Measurements from ENCODE around the gene FGD6.

DNA sequence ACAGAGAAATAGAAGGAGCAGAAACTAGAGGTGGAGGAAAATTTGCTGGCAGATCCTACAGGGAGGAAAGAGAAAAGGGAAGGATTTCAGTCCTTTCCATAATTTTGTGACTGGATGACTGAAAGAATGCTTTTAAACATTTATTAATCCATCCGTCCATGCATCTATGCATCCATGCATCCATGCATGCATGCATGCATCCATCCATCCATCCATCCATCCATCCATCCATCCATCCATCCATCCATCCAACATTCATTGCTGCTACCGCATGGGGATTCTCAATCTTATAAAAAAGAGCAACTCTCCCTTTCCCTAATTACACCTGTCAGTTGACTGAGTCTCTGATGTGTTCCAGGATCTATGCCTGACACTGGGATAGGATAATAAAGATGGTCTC, 88.2 kb downstream of the FGD6 start:
- TF ChIP-seq ZNF8 (CRISPR knock-in tag; IDR thresholded peaks at IDR 0.05) (no peak), ZNF565 (CRISPR knock-in tag; conservative IDR thresholded peaks at IDR 0.05; ENCODE audit: low read depth) (no peak), RARB (CRISPR knock-in tag; IDR thresholded peaks at IDR 0.05) (no peak), BACH2 (CRISPR knock-in tag; IDR thresholded peaks at IDR 0.05; ENCODE audit: borderline replicate concordance) (no peak), ZFP30 (CRISPR knock-in tag; IDR thresholded peaks at IDR 0.05) (no peak), ZNF70 (CRISPR knock-in tag; IDR thresholded peaks at IDR 0.05) (no peak), ZC3H10 (CRISPR knock-in tag; IDR thresholded peaks at IDR 0.05) (no peak), CSDC2 (CRISPR knock-in tag; IDR thresholded peaks at IDR 0.05) (no peak), OSR1 (CRISPR knock-in tag; IDR thresholded peaks at IDR 0.05) (no peak), ZFP3 (CRISPR knock-in tag; IDR thresholded peaks at IDR 0.05) (no peak), GLIS3 (CRISPR knock-in tag; IDR thresholded peaks at IDR 0.05) (no peak)
- TF ChIP-seq, protein P1, sequence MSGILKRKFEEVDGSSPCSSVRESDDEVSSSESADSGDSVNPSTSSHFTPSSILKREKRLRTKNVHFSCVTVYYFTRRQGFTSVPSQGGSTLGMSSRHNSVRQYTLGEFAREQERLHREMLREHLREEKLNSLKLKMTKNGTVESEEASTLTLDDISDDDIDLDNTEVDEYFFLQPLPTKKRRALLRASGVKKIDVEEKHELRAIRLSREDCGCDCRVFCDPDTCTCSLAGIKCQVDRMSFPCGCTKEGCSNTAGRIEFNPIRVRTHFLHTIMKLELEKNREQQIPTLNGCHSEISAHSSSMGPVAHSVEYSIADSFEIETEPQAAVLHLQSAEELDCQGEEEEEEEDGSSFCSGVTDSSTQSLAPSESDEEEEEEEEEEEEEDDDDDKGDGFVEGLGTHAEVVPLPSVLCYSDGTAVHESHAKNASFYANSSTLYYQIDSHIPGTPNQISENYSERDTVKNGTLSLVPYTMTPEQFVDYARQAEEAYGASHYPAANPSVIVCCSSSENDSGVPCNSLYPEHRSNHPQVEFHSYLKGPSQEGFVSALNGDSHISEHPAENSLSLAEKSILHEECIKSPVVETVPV (CRISPR knock-in tag; IDR thresholded peaks at IDR 0.05) = no peak
- TF ChIP-seq, protein P2, sequence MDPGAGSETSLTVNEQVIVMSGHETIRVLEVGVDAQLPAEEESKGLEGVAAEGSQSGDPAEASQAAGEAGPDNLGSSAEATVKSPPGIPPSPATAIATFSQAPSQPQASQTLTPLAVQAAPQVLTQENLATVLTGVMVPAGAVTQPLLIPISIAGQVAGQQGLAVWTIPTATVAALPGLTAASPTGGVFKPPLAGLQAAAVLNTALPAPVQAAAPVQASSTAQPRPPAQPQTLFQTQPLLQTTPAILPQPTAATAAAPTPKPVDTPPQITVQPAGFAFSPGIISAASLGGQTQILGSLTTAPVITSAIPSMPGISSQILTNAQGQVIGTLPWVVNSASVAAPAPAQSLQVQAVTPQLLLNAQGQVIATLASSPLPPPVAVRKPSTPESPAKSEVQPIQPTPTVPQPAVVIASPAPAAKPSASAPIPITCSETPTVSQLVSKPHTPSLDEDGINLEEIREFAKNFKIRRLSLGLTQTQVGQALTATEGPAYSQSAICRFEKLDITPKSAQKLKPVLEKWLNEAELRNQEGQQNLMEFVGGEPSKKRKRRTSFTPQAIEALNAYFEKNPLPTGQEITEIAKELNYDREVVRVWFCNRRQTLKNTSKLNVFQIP (CRISPR knock-in tag; IDR thresholded peaks at IDR 0.05; ENCODE audit: borderline replicate concordance, low read depth) = no peak
- TF ChIP-seq, protein P3, sequence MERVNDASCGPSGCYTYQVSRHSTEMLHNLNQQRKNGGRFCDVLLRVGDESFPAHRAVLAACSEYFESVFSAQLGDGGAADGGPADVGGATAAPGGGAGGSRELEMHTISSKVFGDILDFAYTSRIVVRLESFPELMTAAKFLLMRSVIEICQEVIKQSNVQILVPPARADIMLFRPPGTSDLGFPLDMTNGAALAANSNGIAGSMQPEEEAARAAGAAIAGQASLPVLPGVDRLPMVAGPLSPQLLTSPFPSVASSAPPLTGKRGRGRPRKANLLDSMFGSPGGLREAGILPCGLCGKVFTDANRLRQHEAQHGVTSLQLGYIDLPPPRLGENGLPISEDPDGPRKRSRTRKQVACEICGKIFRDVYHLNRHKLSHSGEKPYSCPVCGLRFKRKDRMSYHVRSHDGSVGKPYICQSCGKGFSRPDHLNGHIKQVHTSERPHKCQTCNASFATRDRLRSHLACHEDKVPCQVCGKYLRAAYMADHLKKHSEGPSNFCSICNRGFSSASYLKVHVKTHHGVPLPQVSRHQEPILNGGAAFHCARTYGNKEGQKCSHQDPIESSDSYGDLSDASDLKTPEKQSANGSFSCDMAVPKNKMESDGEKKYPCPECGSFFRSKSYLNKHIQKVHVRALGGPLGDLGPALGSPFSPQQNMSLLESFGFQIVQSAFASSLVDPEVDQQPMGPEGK (CRISPR knock-in tag; IDR thresholded peaks at IDR 0.05; ENCODE audit: borderline replicate concordance) = no peak
